Chondrocyte (in vitro differentiated cells): ENCODE measurements around the gene EGFR. TPM values are rescaled to one million over a fixed set of nuclear protein-coding genes. Genes with fewer than 3 reads are reported as not detected.
A peak's percentile ranks its signal among the peaks of the same experiment; 100 is the strongest.

Experiments used
- DNase-seq: peaks from one replicate; pipeline ENCODE4 v3.0.0; 2021; ENCODE audit warnings: mixed read lengths, low spot score
- H3K27ac Mint-ChIP-seq: one replicate; pipeline ENCODE4 v1.8.0; 2021; ENCODE audit warnings: mild to moderate bottlenecking, moderate library complexity, mixed read lengths; ENCODE audit not compliant: unreplicated experiment
- H3K27me3 Mint-ChIP-seq: 2 replicates; pipeline ENCODE4 v1.8.0; 2021; ENCODE audit warnings: low read depth, mixed read lengths
- H3K36me3 Mint-ChIP-seq: 2 replicates; pipeline ENCODE4 v1.8.0; 2021; ENCODE audit warnings: low read depth, mixed read lengths
- H3K4me1 Mint-ChIP-seq: 2 replicates; pipeline ENCODE4 v1.8.0; 2021; ENCODE audit warnings: low read depth, mild to moderate bottlenecking, mixed read lengths
- H3K4me3 Mint-ChIP-seq: one replicate; pipeline ENCODE4 v1.8.0; 2021; ENCODE audit warnings: mild to moderate bottlenecking, moderate library complexity, mixed read lengths; ENCODE audit not compliant: unreplicated experiment
- H3K9me3 Mint-ChIP-seq: 2 replicates; pipeline ENCODE4 v1.8.0; 2021; ENCODE audit warnings: low read depth, mixed read lengths
- CTCF ChIP-seq: fragments of 200-600 bp; sonication (generic); IDR thresholded peaks from 2 replicates; pipeline ENCODE4 v1.5.0; 2021; ENCODE audit warnings: antibody characterized with exemption, mild to moderate bottlenecking, moderate library complexity
- total RNA-seq: library from RNA; stranded (reverse); gene quantifications from 3 replicates; pipeline ENCODE4 v1.2.1, GENCODE V29; 2021

The EGFR gene
- total RNA-seq, 1 donor from 2014 or later, result 25.5 TPM

- Mint-ChIP-seq H3K4me3 (no peak overlapping the region), H3K27me3 (peaks cover 2% of the 10 kb centered on the region), H3K27ac (no peak overlapping the region), H3K9me3 (no peaks in the 10 kb centered on the region), H3K4me1 (peaks cover 6% of the 10 kb centered on the region), H3K36me3 (peaks cover 3% of the 10 kb centered on the region)
- no peak for TF ChIP-seq CTCF
- DNase-seq, result no peak
These were observed 103.4 kb downstream of the EGFR start for GRCh38 chr7:55122263-55122662.

- TF ChIP-seq CTCF, result peak; percentile 18
- Mint-ChIP-seq H3K4me1 (peaks cover 36% of the 10 kb centered on the region), H3K27me3 (peaks cover 2% of the 10 kb centered on the region), H3K4me3 (no peak overlapping the region), H3K9me3 (no peaks in the 10 kb centered on the region), H3K27ac (no peak overlapping the region), H3K36me3 (peaks cover 3% of the 10 kb centered on the region)
- no peak for DNase-seq
These were observed 106.4 kb downstream of the EGFR start for GRCh38 chr7:55124989-55125875.

GRCh38 chr7:55127135-55127551 is 108.3 kb downstream of the EGFR start:
- Mint-ChIP-seq H3K9me3 (no peaks in the 10 kb centered on the region), H3K27me3 (peaks cover 2% of the 10 kb centered on the region), H3K36me3 (peaks cover 2% of the 10 kb centered on the region), H3K4me3 (no peak overlapping the region), H3K27ac (peak overlapping the region; percentile 89), H3K4me1 (peaks cover 55% of the 10 kb centered on the region)
- DNase-seq, result no peak
- TF ChIP-seq CTCF, result no peak

- Mint-ChIP-seq H3K36me3 (no peaks in the 10 kb centered on the region), H3K4me1 (peaks cover 60% of the 10 kb centered on the region), H3K27ac (peak overlapping the region; percentile 89), H3K9me3 (no peaks in the 10 kb centered on the region), H3K27me3 (no peaks in the 10 kb centered on the region), H3K4me3 (peak overlapping the region; percentile 14)
- DNase-seq, result no peak
- TF ChIP-seq CTCF, result no peak
These were observed 108.8 kb downstream of the EGFR start for GRCh38 chr7:55127622-55128081.

- H3K27ac Mint-ChIP-seq, result peak overlapping the region; percentile 89
- no peak for DNase-seq
- peaks cover 72% of the 10 kb centered on the region for H3K4me1 Mint-ChIP-seq
- no peak overlapping the region for H3K4me3 Mint-ChIP-seq
- no peak for TF ChIP-seq CTCF
- no peaks in the 10 kb centered on the region for H3K36me3 Mint-ChIP-seq
- H3K9me3 Mint-ChIP-seq, result no peaks in the 10 kb centered on the region
- no peaks in the 10 kb centered on the region for H3K27me3 Mint-ChIP-seq
These were observed 110.0 kb downstream of the EGFR start for GRCh38 chr7:55128693-55129394.
